Lower leg skin (tissue), 4 donors: Measurements from ENCODE around the gene AKR1C4. TPM values are rescaled to one million over a fixed set of nuclear protein-coding genes. Genes with fewer than 3 reads are reported as not detected.

ENCODE experiments used
- DNase-seq, 2 donors: peaks; one replicate each; pipeline ENCODE4 v3.0.0-alpha.2; 2019; ENCODE audit warnings: low spot score in 2 of 2
- H3K4me3 ChIP-seq: fragments of 200-600 bp; sonication (generic); 2 replicates; pipeline ENCODE4 v1.5.1; 2017; ENCODE audit warnings: mild to moderate bottlenecking, low read depth; ENCODE audit not compliant: poor library complexity, severe bottlenecking
- CTCF ChIP-seq, 3 donors: fragments of 450-650 bp; IDR thresholded peaks; one replicate each; pipeline ENCODE4 v1.5.1; 2016; ENCODE audit warnings: antibody characterized with exemption in 3 of 3, mild to moderate bottlenecking in 3 of 3, moderate library complexity in 2 of 3
- POLR2A ChIP-seq, 2 donors: fragments of 450-650 bp; IDR thresholded peaks; one replicate each; pipeline ENCODE4 v1.6.1; 2016 to 2017; ENCODE audit warnings: antibody characterized with exemption in 2 of 2, mild to moderate bottlenecking in 1 of 2, moderate library complexity in 1 of 2
- WGBS, 2 donors: methylation state at CpG; one replicate each; pipeline ENCODE4 v1.1.5; 2018; 5-methylcytosine and 5-hydroxymethylcytosine counted together
- intact Hi-C: fragments of 100-400 bp; cut with DNase I; formaldehyde crosslinking; loops from one replicate; pipeline ENCODE4 v1.15.0; 2023; ENCODE audit warnings: low total_unique reads
- total RNA-seq, 4 donors: library from RNA; depleted of rRNA; stranded (reverse); fragments of >200 nt; gene quantifications; one replicate each; pipeline ENCODE4 v1.1.0, GENCODE V29; 2016

Gene AKR1C4
- total RNA-seq, 4 donors from 2014 or later, result not detected

- intact Hi-C loops, result no loop called here
- no peak overlapping the region for H3K4me3 ChIP-seq
- no peak for TF ChIP-seq CTCF (IDR thresholded peaks at IDR 0.05)
- no peak for TF ChIP-seq POLR2A (IDR thresholded peaks at IDR 0.05)
- WGBS, 2 donors, result 86 to 87% methylated on average over 3 of the region's 3 CpGs
- no peak for DNase-seq
Observed at GRCh38 chr10:5151076-5151475, 45.6 kb upstream of the AKR1C4 start.

GRCh38 chr10:5155951-5156350 is 40.7 kb upstream of the AKR1C4 start:
- intact Hi-C loops, result no loop called here
- DNase-seq, result no peak
- H3K4me3 ChIP-seq, result no peak overlapping the region
- TF ChIP-seq POLR2A (IDR thresholded peaks at IDR 0.05) (no peak), CTCF (IDR thresholded peaks at IDR 0.05) (no peak)
- 34 to 43% methylated on average over 1 of the region's 1 CpG for WGBS, 2 donors

GRCh38 chr10:5157501-5157900 is 39.1 kb upstream of the AKR1C4 start:
- no peak overlapping the region for H3K4me3 ChIP-seq
- TF ChIP-seq POLR2A (IDR thresholded peaks at IDR 0.05) (no peak), CTCF (IDR thresholded peaks at IDR 0.05) (no peak)
- DNase-seq, result no peak
- intact Hi-C loops, result no loop called here
- 86 to 91% methylated on average over 10 of the region's 10 CpGs for WGBS, 2 donors

GRCh38 chr10:5159126-5159525 is 37.5 kb upstream of the AKR1C4 start:
- WGBS, 2 donors, result 71 to 76% methylated on average over 6 of the region's 6 CpGs
- TF ChIP-seq POLR2A (IDR thresholded peaks at IDR 0.05) (no peak), CTCF (IDR thresholded peaks at IDR 0.05) (no peak)

DNA sequence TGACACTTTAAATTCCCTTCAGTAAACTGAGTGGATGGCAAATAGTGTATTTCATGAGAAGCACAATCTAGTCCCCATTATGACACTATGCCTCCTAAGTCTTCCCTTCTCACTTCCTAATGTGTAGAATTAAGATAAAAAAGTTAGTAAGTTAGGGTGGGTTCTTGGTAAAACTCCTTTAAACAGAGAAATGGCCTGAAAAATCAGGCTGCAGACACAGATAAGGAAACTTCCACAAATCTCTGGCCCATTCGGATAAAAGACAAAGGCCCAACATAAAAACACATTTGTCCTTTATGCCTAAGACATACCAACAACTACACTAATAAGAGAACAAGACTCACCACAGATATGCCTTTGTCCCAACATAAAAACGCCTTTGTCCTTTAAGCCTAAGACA is 33.1 kb upstream of the AKR1C4 start:
- no peak for DNase-seq
- H3K4me3 ChIP-seq, result no peak overlapping the region
- WGBS, 2 donors, result 65 to 69% methylated on average over 2 of the region's 2 CpGs
- no peak for TF ChIP-seq CTCF (IDR thresholded peaks at IDR 0.05)
- no peak for TF ChIP-seq POLR2A (IDR thresholded peaks at IDR 0.05)
- intact Hi-C loops, result no loop called here

More at GRCh38 chr10:5159126-5159525, 37.5 kb upstream of the AKR1C4 start:
- no peak overlapping the region for H3K4me3 ChIP-seq
- no peak for DNase-seq
- intact Hi-C loops, result no loop called here

GRCh38 chr10:5165738-5166137 is 30.9 kb upstream of the AKR1C4 start:
- no peak for DNase-seq
- H3K4me3 ChIP-seq, result no peak overlapping the region
- WGBS, 2 donors, result 13% methylated on average over 1 of the region's 1 CpG
- intact Hi-C loops, result no loop called here
- TF ChIP-seq CTCF (IDR thresholded peaks at IDR 0.05) (no peak), POLR2A (IDR thresholded peaks at IDR 0.05) (no peak)
